ENCODE data around the gene VPS16.

The VPS16 gene

DNA sequence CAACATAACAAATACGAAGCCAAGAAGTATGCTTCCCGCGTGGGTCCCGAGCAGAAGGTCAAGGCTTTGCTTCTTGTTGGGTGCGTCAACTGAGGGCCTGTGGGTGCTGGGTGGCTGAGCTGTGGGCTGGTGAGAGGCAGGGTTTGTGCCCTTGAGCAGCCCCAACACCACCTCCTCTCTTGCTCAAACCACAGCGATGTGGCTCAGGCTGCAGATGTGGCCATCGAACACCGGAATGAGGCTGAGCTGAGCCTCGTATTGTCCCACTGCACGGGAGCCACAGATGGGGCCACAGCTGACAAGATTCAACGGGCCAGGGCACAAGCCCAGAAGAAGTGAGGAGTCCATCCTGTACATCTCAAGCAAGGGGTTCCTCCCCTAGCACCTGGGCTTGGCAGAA, 25.7 kb downstream of the VPS16 start:
- no peak for DNase-seq (ENCODE audit: low read depth)
- H3K4me3 ChIP-seq (ENCODE audit: low read depth, low read length), result no peak overlapping the region
- TF ChIP-seq MYC (IDR thresholded peaks at IDR 0.05; ENCODE audit: low read depth, low read length) (no peak), CTCF (IDR thresholded peaks at IDR 0.05; ENCODE audit: low read depth, low read length) (no peak), MAX (IDR thresholded peaks at IDR 0.05; ENCODE audit: low read depth, low read length) (no peak)

DNA sequence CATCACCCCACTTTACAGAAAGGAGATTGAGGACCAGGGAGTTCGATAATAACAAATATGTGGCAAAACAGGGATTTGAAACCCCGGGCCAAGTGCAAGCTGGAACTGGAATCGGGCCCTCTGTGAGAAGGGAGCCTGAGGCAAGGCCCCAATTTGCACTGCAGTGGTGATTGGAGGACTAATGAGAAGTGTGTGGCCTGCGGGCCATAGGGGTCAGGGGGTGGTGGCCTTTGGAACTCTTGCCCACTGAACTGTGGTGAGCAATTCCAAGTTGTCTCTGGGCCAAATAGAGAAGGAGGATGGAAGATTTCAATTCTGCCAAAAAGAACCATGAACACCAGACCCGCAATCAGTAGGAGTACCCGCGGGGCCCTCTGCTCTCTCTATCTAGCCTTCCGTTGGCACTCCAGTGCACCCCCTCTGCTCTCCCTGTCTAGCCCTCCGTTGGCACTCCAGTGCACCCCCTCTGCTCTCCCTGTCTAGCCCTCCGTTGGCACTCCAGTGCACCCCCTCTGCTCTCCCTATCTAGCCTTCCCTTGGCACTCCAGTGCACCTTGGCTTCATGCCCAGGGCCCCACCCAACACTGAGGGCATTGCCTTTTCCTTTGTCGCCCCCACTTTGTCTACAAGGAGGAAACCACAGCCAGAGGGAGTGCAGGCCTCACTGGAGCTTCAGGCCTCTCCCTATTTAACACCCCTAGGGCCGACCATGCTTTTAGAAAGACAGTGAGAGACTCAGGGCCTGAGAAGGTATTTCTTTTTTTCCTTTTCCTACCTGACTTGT, 26.7 kb downstream of the VPS16 start:
- DNase-seq (ENCODE audit: low read depth), result peak; percentile 43
- TF ChIP-seq MYC (IDR thresholded peaks at IDR 0.05; ENCODE audit: low read depth, low read length), result no peak
- no peak for TF ChIP-seq CTCF (IDR thresholded peaks at IDR 0.05; ENCODE audit: low read depth, low read length)
- no peak overlapping the region for H3K4me3 ChIP-seq (ENCODE audit: low read depth, low read length)

- DNase-seq (ENCODE audit: low read depth), result no peak
- TF ChIP-seq CTCF (IDR thresholded peaks at IDR 0.05; ENCODE audit: low read depth, low read length) (no peak), POLR2A (IDR thresholded peaks at IDR 0.05; ENCODE audit: extremely low read depth, insufficient read length) (no peak), MAX (IDR thresholded peaks at IDR 0.05; ENCODE audit: low read depth, low read length) (no peak), MYC (IDR thresholded peaks at IDR 0.05; ENCODE audit: low read depth, low read length) (no peak)
- no peak overlapping the region for H3K4me3 ChIP-seq (ENCODE audit: low read depth, low read length)
These were observed 28.8 kb downstream of the VPS16 start for GRCh38 chr20:2869381-2869780.

DNA sequence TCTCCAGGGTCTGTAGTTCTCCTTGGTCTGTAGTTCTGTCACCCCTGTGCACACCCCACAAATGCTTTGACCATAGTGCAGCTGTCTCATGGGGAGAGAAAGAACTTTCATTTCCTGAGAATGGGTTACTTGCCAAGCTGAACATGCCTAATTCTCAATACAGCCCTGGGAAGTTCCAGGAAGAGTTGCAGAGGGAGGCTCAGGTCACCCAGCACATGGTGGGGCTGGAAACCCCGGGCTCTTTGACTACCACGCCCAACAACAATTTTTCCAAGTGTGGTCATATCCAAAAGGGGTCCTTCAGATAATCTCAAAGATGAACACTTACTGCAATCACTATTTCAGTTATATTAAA, 30.5 kb downstream of the VPS16 start:
- peak; percentile 34 for DNase-seq (ENCODE audit: low read depth)
- no peak overlapping the region for H3K4me3 ChIP-seq (ENCODE audit: low read depth, low read length)
- no peak for TF ChIP-seq MYC (IDR thresholded peaks at IDR 0.05; ENCODE audit: low read depth, low read length)
- TF ChIP-seq MAX (IDR thresholded peaks at IDR 0.05; ENCODE audit: low read depth, low read length), result no peak
- TF ChIP-seq CTCF (IDR thresholded peaks at IDR 0.05; ENCODE audit: low read depth, low read length), result no peak
- no peak for TF ChIP-seq POLR2A (IDR thresholded peaks at IDR 0.05; ENCODE audit: extremely low read depth, insufficient read length)

DNA sequence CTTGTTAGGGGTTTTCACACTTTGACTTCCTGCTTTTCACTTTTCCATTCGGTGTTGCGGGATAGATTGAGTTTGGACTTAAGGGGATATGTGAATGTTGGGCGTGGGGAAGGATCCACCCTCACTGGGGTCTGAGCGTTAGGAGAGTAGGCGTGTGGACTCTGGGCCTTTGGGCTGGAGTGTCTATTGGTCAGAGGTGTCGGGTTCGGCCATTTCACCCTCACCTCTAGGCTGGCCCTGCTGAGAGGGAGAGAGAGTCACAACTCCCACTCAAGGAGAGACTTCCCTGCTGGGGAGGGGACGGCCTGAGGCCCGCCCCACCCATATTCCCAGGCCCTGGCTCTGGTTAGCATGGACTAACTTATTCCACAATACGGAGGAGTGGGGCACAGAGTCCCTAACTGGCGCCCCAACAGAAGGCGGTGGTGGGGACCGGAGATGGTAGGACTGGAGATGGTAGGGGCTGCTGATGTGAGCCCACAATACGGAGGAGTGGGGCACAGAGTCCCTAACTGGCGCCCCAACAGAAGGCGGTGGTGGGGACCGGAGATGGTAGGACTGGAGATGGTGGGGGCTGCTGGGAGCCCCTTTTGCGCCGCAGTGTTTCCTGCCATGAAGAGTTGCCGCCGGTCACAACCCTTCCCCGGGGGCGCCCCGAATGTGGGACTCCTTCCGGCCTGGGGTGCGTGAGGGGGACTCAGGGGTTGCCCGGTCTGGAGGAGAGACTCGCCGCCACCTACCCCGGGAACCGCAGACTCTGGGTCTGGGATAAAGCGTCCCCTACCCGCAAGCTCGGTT, 31.3 kb downstream of the VPS16 start:
- H3K4me3 ChIP-seq (ENCODE audit: low read depth, low read length), result peak overlapping the region; percentile 77
- DNase-seq (ENCODE audit: low read depth), result peak; percentile 37
- TF ChIP-seq MAX (IDR thresholded peaks at IDR 0.05; ENCODE audit: low read depth, low read length) (no peak), POLR2A (IDR thresholded peaks at IDR 0.05; ENCODE audit: extremely low read depth, insufficient read length) (no peak), CTCF (IDR thresholded peaks at IDR 0.05; ENCODE audit: low read depth, low read length) (no peak), MYC (IDR thresholded peaks at IDR 0.05; ENCODE audit: low read depth, low read length) (no peak)
